Measurements from ENCODE around the gene UBE2K. TPM values are rescaled to one million over a fixed set of nuclear protein-coding genes. Genes with fewer than 3 reads are reported as not detected.

UBE2K gene
- total RNA-seq, 1 experiment from 2014 or later: 38.9 TPM

- CTCF ChIA-PET: interaction anchor here (0.5 to 0.7 kb wide), 2 partner anchors 137 to 159 kb away, joined by 3 read pairs; no protein-coding TSS in a partner anchor
- POLR2A ChIA-PET (ENCODE audit: unreplicated experiment): no interaction called here
- no peaks in the 10 kb centered on the region for H3K79me2 ChIP-seq (ENCODE audit: low read length)
- no peaks in the 10 kb centered on the region for H3K27me3 ChIP-seq (ENCODE audit: low read length)
- ATAC-seq: no peak
- H3K4me3 ChIP-seq (ENCODE audit: low read length): no peak overlapping the region
- no peak for TF ChIP-seq EZH2 (IDR thresholded peaks at IDR 0.05; ENCODE audit: low read length, unreplicated experiment)
- no peak for TF ChIP-seq EZH2phosphoT487 (IDR thresholded peaks at IDR 0.05; ENCODE audit: borderline replicate concordance, low read length)
- TF ChIP-seq CTCF (conservative IDR thresholded peaks at IDR 0.05; ENCODE audit: low read depth, low read length): no peak
- no peaks in the 10 kb centered on the region for H3K9me2 ChIP-seq (replicated peaks; ENCODE audit: low read length)
- H3K36me3 ChIP-seq (ENCODE audit: low read depth, low read length): no peaks in the 10 kb centered on the region
- H4K20me1 ChIP-seq (ENCODE audit: low read length): no peaks in the 10 kb centered on the region
- no peaks in the 10 kb centered on the region for H3K9me3 ChIP-seq (ENCODE audit: low read length)
- H2AFZ ChIP-seq (ENCODE audit: low read length): no peak overlapping the region
- H3K27ac ChIP-seq (ENCODE audit: low read length): no peak overlapping the region
- no peaks in the 10 kb centered on the region for H3K4me1 ChIP-seq (ENCODE audit: insufficient read depth, low read length)
- H3K9ac ChIP-seq (ENCODE audit: low read length): no peak overlapping the region
- no peaks in the 10 kb centered on the region for H3F3A ChIP-seq (ENCODE audit: low read length, unreplicated experiment)
- intact Hi-C loops (cut with micrococcal nuclease): no loop called here
- no peak for DNase-seq
- H3K4me2 ChIP-seq (ENCODE audit: low read length): no peak overlapping the region
- no TSS peak for BruUV-seq (replicated peaks)
Measured at GRCh38 chr4:39657465-39657864, 40.5 kb upstream of the UBE2K start.

GRCh38 chr4:39658756-39659155, 39.2 kb upstream of the UBE2K start:
- Histone ChIP-seq H3K27ac (ENCODE audit: low read length) (no peak overlapping the region), H3K9me2 (replicated peaks; ENCODE audit: low read length) (no peaks in the 10 kb centered on the region), H3K4me2 (ENCODE audit: low read length) (no peak overlapping the region), H3K27me3 (ENCODE audit: low read length) (no peaks in the 10 kb centered on the region), H3K4me1 (ENCODE audit: insufficient read depth, low read length) (no peaks in the 10 kb centered on the region), H2AFZ (ENCODE audit: low read length) (no peak overlapping the region), H3K4me3 (ENCODE audit: low read length) (no peak overlapping the region), H3K9me3 (ENCODE audit: low read length) (no peaks in the 10 kb centered on the region), H4K20me1 (ENCODE audit: low read length) (no peaks in the 10 kb centered on the region), H3K79me2 (ENCODE audit: low read length) (no peaks in the 10 kb centered on the region), H3K36me3 (ENCODE audit: low read depth, low read length) (no peaks in the 10 kb centered on the region), H3K9ac (ENCODE audit: low read length) (no peak overlapping the region), H3F3A (ENCODE audit: low read length, unreplicated experiment) (no peaks in the 10 kb centered on the region)
- intact Hi-C loops (cut with micrococcal nuclease): loop anchor here (2.0 kb wide), 1 partner anchor 190 kb away; no protein-coding TSS in a partner anchor
- DNase-seq (no peak), ATAC-seq (no peak)
- TF ChIP-seq EZH2 (IDR thresholded peaks at IDR 0.05; ENCODE audit: low read length, unreplicated experiment): no peak
- TF ChIP-seq CTCF (conservative IDR thresholded peaks at IDR 0.05; ENCODE audit: low read depth, low read length): peak; percentile 42; the same call in 1 of the 2 replicates
- TF ChIP-seq EZH2phosphoT487 (IDR thresholded peaks at IDR 0.05; ENCODE audit: borderline replicate concordance, low read length): no peak
- ChIA-PET CTCF (no interaction called here), POLR2A (ENCODE audit: unreplicated experiment) (no interaction called here)
- no TSS peak for BruUV-seq (replicated peaks)

GRCh38 chr4:39660045-39660444, 37.9 kb upstream of the UBE2K start:
- DNase-seq (no peak), ATAC-seq (no peak)
- no peaks in the 10 kb centered on the region for H3F3A ChIP-seq (ENCODE audit: low read length, unreplicated experiment)
- no peak overlapping the region for H3K4me2 ChIP-seq (ENCODE audit: low read length)
- no peaks in the 10 kb centered on the region for H3K79me2 ChIP-seq (ENCODE audit: low read length)
- H3K4me3 ChIP-seq (ENCODE audit: low read length): no peak overlapping the region
- H2AFZ ChIP-seq (ENCODE audit: low read length): no peak overlapping the region
- BruUV-seq (replicated peaks): no TSS peak
- no peak overlapping the region for H3K9ac ChIP-seq (ENCODE audit: low read length)
- no peaks in the 10 kb centered on the region for H3K27me3 ChIP-seq (ENCODE audit: low read length)
- no peaks in the 10 kb centered on the region for H3K9me3 ChIP-seq (ENCODE audit: low read length)
- TF ChIP-seq EZH2phosphoT487 (IDR thresholded peaks at IDR 0.05; ENCODE audit: borderline replicate concordance, low read length) (no peak), CTCF (conservative IDR thresholded peaks at IDR 0.05; ENCODE audit: low read depth, low read length) (no peak), EZH2 (IDR thresholded peaks at IDR 0.05; ENCODE audit: low read length, unreplicated experiment) (no peak)
- no peaks in the 10 kb centered on the region for H3K36me3 ChIP-seq (ENCODE audit: low read depth, low read length)
- no peaks in the 10 kb centered on the region for H3K4me1 ChIP-seq (ENCODE audit: insufficient read depth, low read length)
- CTCF ChIA-PET: no interaction called here
- intact Hi-C loops (cut with micrococcal nuclease): no loop called here
- no peaks in the 10 kb centered on the region for H4K20me1 ChIP-seq (ENCODE audit: low read length)
- POLR2A ChIA-PET (ENCODE audit: unreplicated experiment): no interaction called here
- H3K9me2 ChIP-seq (replicated peaks; ENCODE audit: low read length): no peaks in the 10 kb centered on the region
- H3K27ac ChIP-seq (ENCODE audit: low read length): no peak overlapping the region

Data from PC-3 (cell line).